HAP-1 (cell line): ENCODE data around the gene ASS1.

ENCODE experiments used
- DNase-seq, 2 experiments: peaks; one replicate each; pipeline ENCODE4 v3.0.0-alpha.2; 2016 to 2020; ENCODE audit warnings: low spot score in 2 of 2
- H3K27me3 ChIP-seq: fragments of 250-450 bp; sonication (Bioruptor Pico); 2 replicates; pipeline ENCODE4 v1.5.1; 2020; ENCODE audit warnings: low read depth, mild to moderate bottlenecking, moderate library complexity
- H3K36me3 ChIP-seq: fragments of 250-450 bp; sonication (Bioruptor Pico); replicated peaks from 2 replicates; pipeline ENCODE4 v1.5.1; 2020; ENCODE audit warnings: mild to moderate bottlenecking
- H3K4me1 ChIP-seq: fragments of 250-450 bp; sonication (Bioruptor Pico); 2 replicates; pipeline ENCODE4 v1.5.1; 2020; ENCODE audit warnings: mild to moderate bottlenecking
- H3K4me3 ChIP-seq: fragments of 250-450 bp; sonication (Bioruptor Pico); 2 replicates; pipeline ENCODE4 v1.5.1; 2020; ENCODE audit warnings: mild to moderate bottlenecking, moderate library complexity
- H3K9me3 ChIP-seq: fragments of 250-450 bp; sonication (Bioruptor Pico); 2 replicates; pipeline ENCODE4 v1.5.1; 2020; ENCODE audit warnings: mild to moderate bottlenecking, moderate library complexity
- in situ Hi-C: fragments of 300-500 bp; cut with MboI; formaldehyde crosslinking; loops from 3 replicates; pipeline ENCODE4 v1.14.3; 2020; ENCODE audit warnings: low sequenced_read_pairs, inconsistent platforms, mixed read lengths

ASS1 gene

GRCh38 chr9:130459941-130460669 is 15.3 kb downstream of the ASS1 start:
- in situ Hi-C loops = no loop called here

GRCh38 chr9:130461218-130461630 is 16.5 kb downstream of the ASS1 start:
- in situ Hi-C loops = no loop called here
- Histone ChIP-seq H3K9me3 (no peaks in the 10 kb centered on the region), H3K4me3 (no peak overlapping the region), H3K4me1 (no peaks in the 10 kb centered on the region), H3K36me3 (no peaks in the 10 kb centered on the region), H3K27me3 (no peaks in the 10 kb centered on the region)
- peak; percentile 16 to 83 for DNase-seq

More at GRCh38 chr9:130459941-130460669, 15.3 kb downstream of the ASS1 start:
- Histone ChIP-seq H3K9me3 (no peaks in the 10 kb centered on the region), H3K36me3 (no peaks in the 10 kb centered on the region), H3K4me3 (no peak overlapping the region), H3K4me1 (no peaks in the 10 kb centered on the region), H3K27me3 (no peaks in the 10 kb centered on the region)
- no peak for DNase-seq

- no peaks in the 10 kb centered on the region for H3K36me3 ChIP-seq
- H3K9me3 ChIP-seq = no peaks in the 10 kb centered on the region
- DNase-seq = no peak
- no peak overlapping the region for H3K4me3 ChIP-seq
- no peaks in the 10 kb centered on the region for H3K27me3 ChIP-seq
- in situ Hi-C loops = no loop called here
- no peaks in the 10 kb centered on the region for H3K4me1 ChIP-seq
These were observed 17.0 kb downstream of the ASS1 start for GRCh38 chr9:130461731-130462130.

- no peaks in the 10 kb centered on the region for H3K36me3 ChIP-seq
These were observed 18.2 kb downstream of the ASS1 start for GRCh38 chr9:130462685-130463540.

DNA sequence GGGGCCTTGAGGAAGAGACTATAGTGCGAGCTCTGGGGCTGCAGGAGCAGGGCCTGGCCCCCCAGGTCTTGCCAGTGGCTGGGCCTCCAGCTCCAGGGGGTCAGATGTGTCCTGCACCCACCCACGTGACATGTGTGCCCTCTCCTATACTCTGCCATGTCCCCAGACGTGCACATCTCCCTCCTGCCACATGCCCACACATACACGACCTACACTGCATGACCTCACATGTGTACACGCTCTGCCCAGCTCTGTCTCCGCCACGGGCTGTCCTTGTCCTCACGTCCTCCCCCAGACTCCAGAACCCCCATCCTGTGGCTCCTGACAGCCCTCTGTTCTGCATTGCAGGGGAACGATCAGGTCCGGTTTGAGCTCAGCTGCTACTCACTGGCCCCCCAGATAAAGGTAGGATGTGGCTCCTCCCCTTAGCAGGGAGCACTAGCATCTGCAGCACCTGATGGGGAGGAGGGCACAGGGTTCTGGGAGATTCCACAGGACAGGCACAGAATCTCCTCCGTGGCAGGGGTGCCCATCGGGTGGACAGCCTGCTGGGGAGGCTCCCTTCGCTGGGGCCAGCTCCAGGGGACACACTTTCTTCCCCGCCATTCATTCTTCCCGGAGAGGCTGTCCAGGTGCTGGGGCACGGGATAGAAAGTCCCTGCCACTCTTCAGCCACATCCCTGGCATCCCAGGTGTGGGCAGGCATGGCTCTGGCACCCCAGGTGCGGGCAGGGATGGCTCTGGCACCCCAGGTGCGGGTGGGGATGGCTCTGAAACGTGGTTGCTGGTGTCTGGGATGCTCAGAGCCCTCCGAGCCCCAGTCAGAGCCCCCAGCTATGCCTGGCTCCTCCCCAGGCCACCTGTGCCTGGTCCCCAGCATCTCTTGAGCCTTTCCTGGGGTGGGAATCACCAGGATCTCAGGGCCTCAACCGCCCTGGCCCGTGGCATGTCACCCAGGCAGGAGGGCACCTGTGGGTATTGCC is 19.3 kb downstream of the ASS1 start:
- no peaks in the 10 kb centered on the region for H3K9me3 ChIP-seq
- no peaks in the 10 kb centered on the region for H3K27me3 ChIP-seq
- in situ Hi-C loops = no loop called here
- H3K4me1 ChIP-seq = no peaks in the 10 kb centered on the region
- DNase-seq = no peak
- no peak overlapping the region for H3K4me3 ChIP-seq
- no peaks in the 10 kb centered on the region for H3K36me3 ChIP-seq

More at GRCh38 chr9:130462685-130463540, 18.2 kb downstream of the ASS1 start:
- in situ Hi-C loops = no loop called here
- no peaks in the 10 kb centered on the region for H3K9me3 ChIP-seq
- H3K4me1 ChIP-seq = no peaks in the 10 kb centered on the region
- H3K4me3 ChIP-seq = no peak overlapping the region
- H3K27me3 ChIP-seq = no peaks in the 10 kb centered on the region
- no peak for DNase-seq

- Histone ChIP-seq H3K27me3 (no peaks in the 10 kb centered on the region), H3K4me3 (no peak overlapping the region), H3K9me3 (no peaks in the 10 kb centered on the region), H3K4me1 (no peaks in the 10 kb centered on the region), H3K36me3 (no peaks in the 10 kb centered on the region)
- DNase-seq = no peak
- in situ Hi-C loops = no loop called here
These were observed 20.8 kb downstream of the ASS1 start for GRCh38 chr9:130465383-130466096.

DNA sequence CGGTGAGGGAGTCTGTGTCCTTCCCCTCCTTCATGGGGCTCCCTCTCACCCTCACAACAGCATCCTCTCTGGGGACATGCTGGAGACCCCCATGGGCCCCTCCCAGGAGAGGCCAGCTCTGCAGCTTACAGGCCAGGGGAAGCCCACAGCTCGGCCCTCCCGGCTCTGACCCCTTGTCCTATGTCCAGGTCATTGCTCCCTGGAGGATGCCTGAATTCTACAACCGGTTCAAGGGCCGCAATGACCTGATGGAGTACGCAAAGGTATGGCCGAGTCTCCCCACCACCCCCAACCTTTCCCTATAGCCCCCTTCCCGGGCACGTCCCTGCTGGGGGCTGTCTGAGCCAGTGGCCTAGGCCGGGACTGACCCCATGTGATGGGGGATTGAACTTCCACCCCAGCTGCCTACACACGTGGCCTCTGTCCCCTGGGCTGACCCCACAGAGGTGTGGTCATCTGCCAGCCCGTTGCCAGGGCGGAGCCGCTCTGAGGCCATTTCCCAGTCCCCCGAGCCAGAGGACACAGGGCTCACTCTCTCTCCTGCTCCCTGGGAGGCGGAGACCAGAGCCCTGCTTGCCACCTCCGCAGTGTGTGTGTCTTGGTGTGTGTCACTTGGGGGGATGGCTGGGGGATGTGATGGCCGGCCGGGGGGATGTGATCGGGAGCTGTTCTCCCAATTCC is 21.9 kb downstream of the ASS1 start:
- no peaks in the 10 kb centered on the region for H3K27me3 ChIP-seq
- in situ Hi-C loops = no loop called here
- no peaks in the 10 kb centered on the region for H3K4me1 ChIP-seq
- DNase-seq = no peak
- no peaks in the 10 kb centered on the region for H3K9me3 ChIP-seq
- no peak overlapping the region for H3K4me3 ChIP-seq
- no peaks in the 10 kb centered on the region for H3K36me3 ChIP-seq

DNA sequence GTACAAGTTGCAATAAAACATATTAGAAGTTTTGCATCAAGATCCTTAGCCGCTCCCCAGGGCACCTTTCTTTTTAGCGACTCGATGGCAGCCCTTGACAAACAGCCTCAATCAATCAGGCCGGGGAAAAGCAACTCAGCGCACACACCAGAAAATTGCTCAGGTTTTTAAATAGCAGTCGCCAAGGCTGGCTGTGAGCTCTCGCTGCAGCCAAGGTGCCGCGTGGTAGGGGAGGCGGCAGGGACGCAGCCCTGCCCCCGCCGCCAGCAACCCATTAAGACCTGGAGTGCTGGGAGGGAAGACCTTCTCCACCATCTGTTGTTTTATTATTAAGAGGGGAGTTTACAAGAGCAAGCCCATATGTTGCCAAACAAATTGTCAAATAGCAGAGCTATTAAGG is 22.6 kb downstream of the ASS1 start:
- no peaks in the 10 kb centered on the region for H3K36me3 ChIP-seq
- no peaks in the 10 kb centered on the region for H3K27me3 ChIP-seq
- in situ Hi-C loops = no loop called here
- no peak for DNase-seq
- H3K4me1 ChIP-seq = no peaks in the 10 kb centered on the region
- H3K4me3 ChIP-seq = no peak overlapping the region
- H3K9me3 ChIP-seq = no peaks in the 10 kb centered on the region

- in situ Hi-C loops = no loop called here
- no peaks in the 10 kb centered on the region for H3K9me3 ChIP-seq
- no peaks in the 10 kb centered on the region for H3K36me3 ChIP-seq
These were observed 23.8 kb downstream of the ASS1 start for GRCh38 chr9:130468566-130468965.

GRCh38 chr9:130470269-130470668 is 25.5 kb downstream of the ASS1 start:
- DNase-seq = no peak
- Histone ChIP-seq H3K27me3 (no peaks in the 10 kb centered on the region), H3K4me1 (no peaks in the 10 kb centered on the region), H3K36me3 (no peaks in the 10 kb centered on the region), H3K9me3 (no peaks in the 10 kb centered on the region), H3K4me3 (no peak overlapping the region)
- in situ Hi-C loops = no loop called here

More at GRCh38 chr9:130468566-130468965, 23.8 kb downstream of the ASS1 start:
- H3K27me3 ChIP-seq = no peaks in the 10 kb centered on the region
- H3K4me1 ChIP-seq = no peaks in the 10 kb centered on the region
- no peak for DNase-seq
- H3K4me3 ChIP-seq = no peak overlapping the region

GRCh38 chr9:130470950-130471349 is 26.2 kb downstream of the ASS1 start:
- no peaks in the 10 kb centered on the region for H3K9me3 ChIP-seq
- DNase-seq = no peak
- in situ Hi-C loops = no loop called here
- H3K4me3 ChIP-seq = no peak overlapping the region
- H3K27me3 ChIP-seq = no peaks in the 10 kb centered on the region
- H3K36me3 ChIP-seq = no peaks in the 10 kb centered on the region
- no peaks in the 10 kb centered on the region for H3K4me1 ChIP-seq

DNA sequence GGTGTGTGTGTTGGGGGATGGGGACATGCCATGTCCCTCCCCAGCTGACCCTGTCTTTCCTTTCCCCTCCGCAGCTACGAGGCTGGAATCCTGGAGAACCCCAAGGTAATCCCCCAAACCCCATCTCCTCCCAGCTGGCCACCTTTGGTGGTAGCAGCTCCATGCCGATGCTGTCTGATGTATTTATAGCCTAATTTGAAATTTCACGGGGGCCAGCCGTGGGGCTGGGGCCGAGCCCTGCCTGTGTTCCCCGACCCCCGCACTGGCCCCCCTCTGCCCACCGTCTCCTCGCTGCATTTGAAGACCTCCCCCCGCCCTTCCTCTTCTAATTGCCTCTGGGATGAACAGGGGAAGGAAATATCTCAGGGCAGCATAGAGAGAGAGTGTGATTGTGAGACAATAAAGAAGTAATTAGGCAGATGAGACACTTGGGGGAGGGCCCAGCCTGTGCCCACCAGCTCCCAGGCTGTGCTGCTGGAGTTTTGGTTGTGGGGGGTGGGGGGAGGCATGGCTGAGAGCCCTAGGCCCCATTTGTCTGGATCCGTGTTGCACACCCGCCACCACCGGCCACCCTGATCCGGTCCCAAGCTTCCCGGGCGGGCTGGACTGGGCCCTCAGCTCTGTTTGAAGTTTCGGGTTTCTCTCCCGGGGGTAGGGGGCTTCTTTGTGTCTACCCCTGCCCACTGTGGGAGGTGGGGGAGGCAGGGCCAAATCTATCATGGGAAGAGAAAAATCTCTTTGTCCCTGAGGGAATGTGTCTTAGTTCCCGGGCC is 26.8 kb downstream of the ASS1 start:
- in situ Hi-C loops = no loop called here
- H3K4me3 ChIP-seq = no peak overlapping the region
- H3K9me3 ChIP-seq = no peaks in the 10 kb centered on the region
- no peaks in the 10 kb centered on the region for H3K27me3 ChIP-seq
- H3K4me1 ChIP-seq = no peaks in the 10 kb centered on the region
- DNase-seq = no peak
- no peaks in the 10 kb centered on the region for H3K36me3 ChIP-seq
